Stimulated activated naive CD4-positive, alpha-beta T cell (primary cell): Measurements from ENCODE around the gene FKTN.

Experiments used
- DNase-seq, 6 experiments: peaks; one replicate each; lab custom pipeline; 2025; lab: John Stamatoyannopoulos, UW

FKTN gene

DNA sequence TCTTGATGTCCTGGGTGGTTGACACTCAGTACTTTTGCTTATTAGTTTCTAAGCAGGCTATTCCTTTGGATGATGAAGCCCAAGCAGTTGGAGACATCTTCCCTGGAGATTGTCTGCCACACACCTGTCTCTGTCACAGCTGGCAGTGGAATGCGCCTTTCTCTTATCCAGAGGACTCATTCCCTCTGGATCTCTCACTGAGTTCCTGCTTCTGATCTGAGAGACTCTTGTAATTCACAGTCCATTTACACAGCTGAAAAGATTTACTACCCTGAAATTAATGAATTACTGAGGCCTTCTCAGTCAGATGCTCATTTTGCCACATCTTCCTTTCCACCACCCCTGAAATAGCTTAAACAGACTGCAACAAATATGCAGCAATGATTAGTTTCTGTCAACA is 120.2 kb downstream of the FKTN start:
- DNase-seq: no peak

DNA sequence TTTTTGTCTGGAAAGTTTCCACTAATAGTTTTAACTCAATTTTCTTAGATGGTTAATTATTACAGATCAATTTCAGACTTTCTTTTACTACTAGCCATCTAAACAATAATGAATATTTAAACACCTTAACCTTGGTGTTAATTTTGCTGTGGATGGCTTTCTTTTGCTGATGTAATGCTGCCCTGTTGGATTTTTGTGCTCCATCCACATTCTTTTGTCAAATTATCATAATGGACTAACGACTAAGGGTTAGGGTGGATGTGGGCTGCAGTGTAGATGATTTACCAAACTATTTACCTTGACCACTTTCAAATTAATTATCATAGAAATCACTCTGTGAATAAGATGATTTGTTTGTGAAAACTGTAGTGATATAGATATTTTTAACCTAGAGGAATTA is 120.8 kb downstream of the FKTN start:
- DNase-seq: no peak

DNA sequence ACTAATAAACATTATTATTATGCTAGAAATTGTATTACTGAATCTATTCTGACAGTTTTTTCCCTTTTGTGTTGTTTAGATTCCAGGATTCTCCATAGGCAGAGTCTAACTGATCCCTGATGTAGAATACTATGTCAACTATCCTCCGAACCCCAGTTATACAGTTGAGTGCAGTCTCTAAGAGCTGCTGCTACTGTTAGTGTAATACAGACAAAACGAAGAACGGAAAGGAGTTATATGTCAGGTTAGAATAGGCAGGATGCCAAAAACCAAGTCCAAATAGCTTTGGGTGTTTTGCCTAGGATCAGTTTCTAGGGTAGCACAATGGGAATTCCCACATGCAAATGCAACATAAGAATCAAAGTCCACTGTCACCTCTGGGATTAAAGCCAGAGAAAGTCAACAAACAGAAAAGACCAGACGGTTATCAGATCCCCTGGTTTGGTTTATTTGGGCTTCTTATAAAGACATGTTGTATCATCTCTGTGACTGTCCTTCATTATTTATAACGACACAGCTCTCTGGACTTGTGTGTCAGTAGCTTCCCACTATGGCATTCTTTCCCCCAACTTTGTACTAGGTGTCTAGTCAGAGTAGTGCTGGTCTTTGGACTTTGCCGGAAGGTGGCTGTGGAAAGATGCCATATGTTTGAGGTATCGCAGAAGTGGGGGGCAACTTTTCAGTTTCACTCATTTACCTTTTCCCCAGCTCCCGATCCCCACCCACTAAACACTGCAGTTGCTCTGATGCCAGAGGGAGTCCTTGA is 121.5 kb downstream of the FKTN start:
- no peak for DNase-seq

DNA sequence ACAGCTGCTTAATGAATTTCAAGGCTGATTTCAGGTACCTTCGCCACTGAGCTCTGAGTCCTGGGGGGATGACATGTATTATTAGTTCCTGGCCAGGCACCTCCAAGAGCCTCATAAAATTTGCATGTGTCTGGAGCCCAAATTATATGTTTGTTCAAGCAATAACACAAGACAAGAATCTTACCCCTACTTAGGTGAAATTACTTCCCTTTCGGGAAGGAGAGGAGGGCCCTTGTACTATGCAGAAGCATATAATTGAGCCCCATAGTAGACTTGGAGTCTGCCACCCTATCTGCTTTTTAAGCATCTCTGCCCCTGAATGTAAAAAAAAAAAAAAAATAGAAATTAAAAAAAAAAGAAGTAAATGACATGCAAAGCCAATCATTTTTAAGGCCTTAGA is 123.4 kb downstream of the FKTN start:
- DNase-seq: no peak

DNA sequence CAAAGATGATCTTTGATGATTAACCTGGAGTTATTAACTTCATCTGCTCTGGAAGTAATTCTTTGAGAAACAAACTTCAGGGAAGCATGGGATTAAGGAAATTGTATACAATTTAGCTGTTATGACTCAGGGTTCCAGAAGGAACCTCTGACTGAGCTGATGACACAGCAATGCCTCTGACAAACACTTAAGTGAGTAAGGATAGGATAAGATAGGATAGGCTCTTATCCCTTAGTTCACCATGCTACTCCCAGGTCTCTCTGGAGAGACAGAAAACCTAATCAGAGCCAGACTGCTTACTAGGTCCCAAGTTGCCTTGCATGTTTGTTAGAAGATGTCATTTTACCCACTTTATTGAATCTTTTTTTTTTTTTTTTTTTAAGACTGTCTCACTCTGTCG is 123.8 kb downstream of the FKTN start:
- no peak for DNase-seq

DNA sequence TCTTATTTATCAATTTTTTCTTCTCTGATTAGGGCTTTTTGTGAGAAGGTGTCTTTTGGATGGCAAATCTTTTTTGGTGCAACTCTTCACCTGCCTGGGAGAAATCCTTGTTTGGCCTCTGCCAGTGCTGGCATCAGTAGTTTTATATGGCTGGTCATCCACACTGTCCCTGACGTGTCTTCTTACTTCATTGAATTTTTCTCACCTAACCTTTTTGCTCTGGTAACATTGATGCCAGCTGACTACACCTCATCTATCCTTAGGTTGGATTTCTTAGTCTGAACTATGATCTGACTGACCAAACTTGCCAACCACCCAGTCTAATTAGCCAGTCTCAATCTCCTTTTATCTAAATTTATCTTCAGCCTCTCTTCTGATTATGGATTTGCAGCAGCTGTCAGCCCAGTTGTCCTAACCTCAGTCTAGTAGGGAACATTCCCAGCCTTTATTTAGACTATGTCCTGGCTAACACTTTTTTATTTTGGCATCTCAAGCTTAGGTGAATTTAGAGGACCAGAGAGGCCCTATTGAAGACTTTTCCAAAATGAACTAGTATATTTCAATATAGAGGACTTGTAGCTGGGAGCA is 125.9 kb downstream of the FKTN start:
- no peak for DNase-seq

DNA sequence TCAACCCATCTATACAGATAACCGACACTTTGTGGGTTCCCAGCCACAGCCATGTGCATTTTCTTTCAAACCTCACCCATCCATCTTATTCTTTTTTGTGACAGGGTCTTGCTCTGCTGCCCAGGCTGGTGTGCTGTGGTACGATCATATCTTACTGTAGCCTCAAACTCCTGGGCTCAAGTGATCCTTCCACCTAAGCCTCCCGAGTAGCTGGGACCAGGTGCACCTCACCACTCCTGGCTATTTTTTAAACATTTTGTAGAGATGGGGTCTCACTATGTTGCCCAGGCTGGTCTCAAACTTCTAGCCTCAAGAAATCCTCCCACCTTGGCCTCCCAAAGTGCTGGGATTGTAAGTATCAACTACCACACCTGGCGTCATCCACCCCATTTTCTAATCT is 129.0 kb downstream of the FKTN start:
- DNase-seq: no peak
